Measurements from ENCODE around the gene SACM1L. TPM values are rescaled to one million over a fixed set of nuclear protein-coding genes. Genes with fewer than 3 reads are reported as not detected.
"Not testable (repeated sequence)": the region's sequence is repeated elsewhere in the genome, so short reads cannot be mapped to it uniquely, and the experiment has no call there.

SACM1L gene
- total RNA-seq, 1 donor from 2014 or later: 91.7 TPM

DNA sequence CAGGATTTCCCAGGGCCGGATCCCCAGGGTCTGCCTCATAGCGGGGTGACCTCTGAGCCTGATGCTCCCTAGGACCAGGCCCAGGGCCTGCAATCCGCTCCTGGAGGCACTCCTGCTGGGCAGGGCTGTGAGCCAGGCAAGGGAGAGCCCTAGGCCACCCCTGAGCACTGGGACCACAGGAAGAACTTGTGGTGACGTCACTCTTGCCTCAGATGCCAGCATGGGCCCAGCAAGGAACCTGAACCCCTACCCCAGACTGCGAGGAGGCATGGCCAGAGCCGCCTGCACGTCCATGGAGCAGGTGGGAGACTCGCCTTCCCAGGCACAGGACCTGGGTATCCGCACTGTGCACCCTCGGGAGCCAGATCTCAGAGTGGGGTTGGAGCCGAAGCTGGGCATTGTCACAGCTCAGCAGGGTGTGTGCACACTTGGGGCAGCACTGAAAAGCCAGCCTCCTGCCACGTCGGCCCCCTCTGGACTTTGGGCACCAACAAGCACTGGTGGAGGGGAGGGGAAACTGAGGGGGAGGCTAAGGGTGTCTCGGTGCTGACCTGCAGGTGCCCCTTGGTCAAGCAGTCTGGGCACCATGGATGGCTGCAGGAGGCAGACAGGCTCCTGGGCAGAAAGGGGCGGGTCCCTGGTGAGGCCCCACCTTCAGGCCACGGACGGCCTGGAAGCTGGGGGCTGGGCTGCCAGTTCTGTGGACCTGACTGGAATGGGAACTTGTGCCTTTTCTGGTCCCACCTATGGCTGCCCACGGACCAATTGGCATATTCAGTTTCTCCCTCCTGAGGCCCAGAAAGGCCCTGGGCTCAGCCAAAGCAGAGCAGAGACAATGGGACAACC, 57.8 kb downstream of the SACM1L start:
- Mint-ChIP-seq H3K36me3 (ENCODE audit: low read depth) (peaks cover 25% of the 10 kb centered on the region), H3K4me3 (no peak overlapping the region), H3K9me3 (no peaks in the 10 kb centered on the region), H3K4me1 (peaks cover 6% of the 10 kb centered on the region), H3K27ac (no peak overlapping the region), H3K27me3 (no peaks in the 10 kb centered on the region)
- DNase-seq: peak; percentile 54
- intact Hi-C loops (cut with micrococcal nuclease): no loop called here

DNA sequence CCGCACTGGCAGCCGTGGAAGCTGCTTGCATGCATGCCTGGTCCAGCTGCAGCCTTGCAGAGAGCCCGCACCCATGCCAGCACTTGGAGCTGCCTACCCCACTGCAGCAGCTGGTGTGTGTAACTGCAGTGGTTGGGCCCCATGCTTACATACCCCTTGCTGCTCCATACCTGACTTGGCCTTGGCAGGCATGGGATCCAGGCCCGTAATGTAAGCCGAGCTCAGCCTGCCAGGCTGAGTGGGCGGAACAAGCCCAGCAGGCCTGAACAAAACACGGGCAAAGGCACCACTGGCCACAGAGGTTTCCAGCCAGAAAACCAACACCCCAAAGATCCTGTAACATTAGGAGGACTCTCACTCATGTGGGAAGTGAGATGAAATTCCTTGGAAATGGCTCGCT, 58.9 kb downstream of the SACM1L start:
- no peak overlapping the region for H3K27ac Mint-ChIP-seq
- no peak overlapping the region for H3K4me3 Mint-ChIP-seq
- H3K9me3 Mint-ChIP-seq: no peaks in the 10 kb centered on the region
- H3K36me3 Mint-ChIP-seq (ENCODE audit: low read depth): peaks cover 19% of the 10 kb centered on the region
- H3K27me3 Mint-ChIP-seq: no peaks in the 10 kb centered on the region
- no peak for DNase-seq
- intact Hi-C loops (cut with micrococcal nuclease): no loop called here
- H3K4me1 Mint-ChIP-seq: peaks cover 2% of the 10 kb centered on the region

DNA sequence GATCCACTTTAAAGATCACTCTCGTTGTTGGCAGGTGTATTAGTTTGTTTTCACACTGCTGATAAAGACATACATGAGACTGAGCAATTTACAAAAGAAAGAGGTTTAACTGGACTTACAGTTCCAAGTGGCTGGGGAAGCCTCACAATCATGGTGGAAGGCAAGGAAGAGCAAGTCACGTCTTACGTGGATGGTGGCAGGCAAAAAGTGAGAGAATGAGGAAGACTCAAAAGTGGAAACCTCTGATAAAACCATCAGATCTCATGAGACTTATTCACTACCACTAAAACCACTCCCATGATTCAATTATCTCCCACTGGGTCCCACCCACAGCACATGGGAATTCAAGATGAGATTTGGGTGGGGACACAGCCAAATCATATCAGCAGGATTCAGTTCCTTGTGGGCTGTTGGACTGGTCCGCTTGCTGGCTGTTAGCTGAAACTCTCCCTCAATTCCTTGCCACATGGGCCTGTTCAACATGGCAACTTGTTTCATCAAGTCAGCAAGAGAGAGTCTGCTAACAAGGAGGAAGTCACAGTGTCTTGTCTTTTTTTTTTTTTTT, 59.9 kb downstream of the SACM1L start:
- H3K4me3 Mint-ChIP-seq; H3K9me3 Mint-ChIP-seq; intact Hi-C loops (cut with micrococcal nuclease); H3K27me3 Mint-ChIP-seq; H3K27ac Mint-ChIP-seq; H3K4me1 Mint-ChIP-seq: not testable (repeated sequence)
- peak; percentile 45 for DNase-seq
- peaks cover 12% of the 10 kb centered on the region for H3K36me3 Mint-ChIP-seq (ENCODE audit: low read depth)

DNA sequence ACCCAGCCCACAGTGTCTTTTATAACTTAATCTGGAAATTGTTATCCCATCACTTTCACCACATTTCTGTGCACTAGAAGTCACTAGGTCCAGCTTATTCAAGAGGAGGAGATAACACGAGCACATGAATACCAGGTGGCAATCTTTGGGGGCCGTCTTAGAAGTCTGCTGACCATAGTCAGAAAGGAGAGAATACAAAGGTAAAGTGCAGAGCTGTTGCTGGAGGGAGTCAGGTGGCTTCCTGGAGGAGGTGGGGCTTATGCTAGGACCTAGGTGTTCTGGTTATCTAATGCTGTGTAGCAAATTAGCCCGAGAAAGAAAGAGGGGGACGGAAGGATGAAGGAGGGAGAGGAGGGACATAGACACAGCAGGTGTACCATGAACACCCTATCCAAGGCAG, 60.7 kb downstream of the SACM1L start:
- Mint-ChIP-seq H3K27ac (no peak overlapping the region), H3K4me1 (peaks cover 2% of the 10 kb centered on the region), H3K9me3 (no peaks in the 10 kb centered on the region), H3K4me3 (no peak overlapping the region), H3K36me3 (ENCODE audit: low read depth) (peaks cover 15% of the 10 kb centered on the region), H3K27me3 (no peaks in the 10 kb centered on the region)
- peak; percentile 48 for DNase-seq
- intact Hi-C loops (cut with micrococcal nuclease): no loop called here

DNA sequence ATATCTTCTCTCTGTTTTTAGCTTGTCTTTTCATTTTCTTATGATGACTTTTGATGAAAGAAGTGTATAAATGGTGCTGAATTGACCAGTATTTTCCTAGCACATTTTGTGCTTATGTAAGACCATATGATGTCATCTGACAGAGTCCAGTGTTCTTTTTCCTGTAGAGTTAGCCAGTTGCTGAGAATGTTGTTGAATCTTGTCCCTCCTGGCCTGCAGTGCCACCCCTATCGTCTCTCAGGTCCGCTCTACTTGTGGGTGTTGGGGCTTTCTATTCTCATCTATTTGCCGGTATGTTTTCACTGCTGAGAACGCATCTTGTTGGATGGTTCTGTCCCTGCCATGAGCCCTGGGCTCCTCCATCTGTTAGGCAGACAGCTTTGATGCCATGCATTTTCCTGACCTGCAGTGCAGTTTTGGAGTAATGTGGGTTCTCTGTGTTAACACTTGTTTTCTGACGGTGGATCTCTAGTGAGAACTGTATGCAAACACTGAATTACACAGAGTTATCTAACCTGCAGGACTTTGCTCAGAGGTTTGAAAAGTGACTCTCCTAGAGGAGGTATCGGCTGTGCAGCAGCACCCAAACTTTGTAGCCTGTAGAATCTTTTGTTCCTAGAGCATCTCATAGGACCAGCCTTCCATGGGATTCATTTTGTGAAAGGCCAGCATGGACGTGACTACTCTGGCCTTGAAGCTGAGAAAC, 62.5 kb downstream of the SACM1L start:
- no peak for DNase-seq
- Mint-ChIP-seq H3K4me1 (peaks cover 2% of the 10 kb centered on the region), H3K4me3 (no peak overlapping the region), H3K27me3 (peaks cover 3% of the 10 kb centered on the region), H3K36me3 (ENCODE audit: low read depth) (peaks cover 10% of the 10 kb centered on the region), H3K9me3 (no peaks in the 10 kb centered on the region), H3K27ac (no peak overlapping the region)
- intact Hi-C loops (cut with micrococcal nuclease): no loop called here

DNA sequence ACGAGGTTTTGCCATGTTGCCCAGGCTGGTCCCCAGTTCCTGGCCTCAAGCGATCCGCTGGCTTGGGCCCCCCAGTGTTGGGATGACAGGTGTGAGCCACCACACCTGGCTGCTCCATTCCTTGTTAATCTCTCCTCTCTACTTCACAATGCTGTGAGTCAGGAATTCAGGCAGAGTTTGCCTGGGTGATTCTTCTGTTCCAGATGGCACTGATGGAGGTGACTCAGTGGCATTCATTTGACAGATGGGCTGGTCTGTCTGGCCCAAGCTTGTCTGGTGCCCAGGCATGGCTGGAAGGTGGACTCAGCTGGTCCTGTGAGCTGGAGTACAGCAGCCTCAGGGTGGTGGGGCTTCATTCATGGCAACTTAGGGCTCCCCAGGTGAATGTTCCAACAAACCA, 63.9 kb downstream of the SACM1L start:
- DNase-seq: no peak
- Mint-ChIP-seq H3K27ac (no peak overlapping the region), H3K9me3 (no peaks in the 10 kb centered on the region), H3K27me3 (peaks cover 3% of the 10 kb centered on the region), H3K4me3 (no peak overlapping the region), H3K36me3 (ENCODE audit: low read depth) (peaks cover 7% of the 10 kb centered on the region), H3K4me1 (peaks cover 2% of the 10 kb centered on the region)
- intact Hi-C loops (cut with micrococcal nuclease): no loop called here

DNA sequence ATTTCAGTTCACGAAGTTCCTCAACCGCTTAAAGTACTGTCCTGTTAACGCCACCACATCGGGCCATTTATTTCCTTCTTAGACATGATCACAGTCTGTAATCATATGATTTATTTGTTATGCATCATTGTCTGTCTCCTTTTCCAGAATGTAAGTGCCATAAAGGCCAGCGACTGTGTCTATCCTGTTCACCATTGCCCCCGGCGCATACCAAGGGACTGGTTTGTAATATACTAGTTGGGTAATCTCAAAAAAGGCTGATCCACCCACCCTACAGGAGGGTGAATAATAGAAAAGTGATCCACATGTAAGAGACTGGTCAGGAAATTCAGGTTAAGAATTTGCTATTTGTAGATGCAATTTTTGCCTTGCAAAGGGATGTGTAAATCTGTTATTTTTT, 65.3 kb downstream of the SACM1L start:
- H3K27me3 Mint-ChIP-seq: peaks cover 3% of the 10 kb centered on the region
- peaks cover 3% of the 10 kb centered on the region for H3K36me3 Mint-ChIP-seq (ENCODE audit: low read depth)
- H3K9me3 Mint-ChIP-seq: no peaks in the 10 kb centered on the region
- no peak overlapping the region for H3K27ac Mint-ChIP-seq
- H3K4me3 Mint-ChIP-seq: no peak overlapping the region
- no peak for DNase-seq
- intact Hi-C loops (cut with micrococcal nuclease): no loop called here
- H3K4me1 Mint-ChIP-seq: no peaks in the 10 kb centered on the region

DNA sequence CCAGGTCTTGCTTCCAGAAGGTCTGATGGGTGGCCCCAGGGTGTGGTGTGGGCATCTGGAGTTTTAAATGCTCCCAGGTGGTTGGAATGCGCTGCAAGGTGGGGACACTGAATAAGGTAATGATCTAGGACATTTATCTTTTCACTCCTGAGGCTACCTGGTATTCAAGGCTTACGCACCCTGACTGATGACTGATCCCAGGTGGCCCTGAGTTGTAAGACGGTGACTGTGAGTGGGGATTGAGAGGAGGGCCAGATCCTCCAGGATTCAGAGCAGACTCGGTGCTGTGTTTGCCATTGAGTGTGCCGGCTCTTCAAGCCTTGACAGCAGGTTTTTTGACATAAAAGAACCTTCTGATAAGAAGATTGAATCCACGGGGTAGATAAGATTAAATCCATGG, 66.9 kb downstream of the SACM1L start:
- Mint-ChIP-seq H3K4me1 (no peaks in the 10 kb centered on the region), H3K36me3 (ENCODE audit: low read depth) (peaks cover 3% of the 10 kb centered on the region), H3K9me3 (no peaks in the 10 kb centered on the region), H3K4me3 (no peak overlapping the region), H3K27ac (no peak overlapping the region), H3K27me3 (peaks cover 5% of the 10 kb centered on the region)
- no peak for DNase-seq
- intact Hi-C loops (cut with micrococcal nuclease): no loop called here

DNA sequence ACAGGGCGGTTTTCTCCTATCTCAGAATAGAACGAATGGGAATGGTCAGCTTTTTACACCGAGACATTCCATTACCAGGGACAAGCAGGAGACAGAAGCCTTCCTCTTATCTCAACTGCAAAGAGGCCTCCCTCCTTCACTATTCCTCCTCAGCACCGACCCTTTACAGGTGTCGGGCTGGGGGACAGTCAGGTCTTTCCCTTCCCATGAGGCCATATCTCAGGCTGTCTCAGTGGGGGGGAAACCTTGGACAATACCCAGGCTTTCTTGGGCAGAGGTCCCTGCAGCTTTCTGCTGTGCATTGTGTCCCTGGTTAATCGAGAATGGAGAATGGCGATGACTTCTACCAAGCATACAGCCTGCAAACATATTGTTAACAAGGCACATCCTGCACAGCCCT, 67.9 kb downstream of the SACM1L start:
- H3K27me3 Mint-ChIP-seq; H3K36me3 Mint-ChIP-seq (ENCODE audit: low read depth); DNase-seq; intact Hi-C loops (cut with micrococcal nuclease); H3K9me3 Mint-ChIP-seq; H3K27ac Mint-ChIP-seq; H3K4me3 Mint-ChIP-seq; H3K4me1 Mint-ChIP-seq: not testable (repeated sequence)

DNA sequence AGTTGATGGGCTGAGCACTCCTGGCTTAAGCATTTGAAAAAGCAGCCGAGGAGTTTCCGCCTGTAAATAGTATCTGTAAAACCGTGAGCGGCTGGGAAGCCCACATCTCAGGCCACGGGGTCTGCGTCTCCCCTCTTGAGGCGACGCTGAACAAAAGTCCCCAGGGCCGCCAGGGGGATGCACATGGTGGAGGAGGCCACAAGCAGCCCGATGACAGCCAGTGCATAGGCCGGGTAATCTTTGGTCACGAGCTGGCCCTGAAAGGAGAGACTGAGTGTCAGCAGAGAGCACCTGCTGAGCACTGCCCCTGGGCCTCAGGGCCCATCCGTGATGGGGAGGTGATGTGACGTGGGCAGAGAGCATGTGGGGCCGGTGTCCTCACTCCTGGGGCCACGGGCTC, 69.7 kb downstream of the SACM1L start:
- Mint-ChIP-seq H3K27me3 (peaks cover 6% of the 10 kb centered on the region), H3K4me3 (no peak overlapping the region), H3K27ac (no peak overlapping the region), H3K36me3 (ENCODE audit: low read depth) (peaks cover 3% of the 10 kb centered on the region), H3K9me3 (no peaks in the 10 kb centered on the region), H3K4me1 (peaks cover 2% of the 10 kb centered on the region)
- intact Hi-C loops (cut with micrococcal nuclease): no loop called here
- DNase-seq: no peak

DNA sequence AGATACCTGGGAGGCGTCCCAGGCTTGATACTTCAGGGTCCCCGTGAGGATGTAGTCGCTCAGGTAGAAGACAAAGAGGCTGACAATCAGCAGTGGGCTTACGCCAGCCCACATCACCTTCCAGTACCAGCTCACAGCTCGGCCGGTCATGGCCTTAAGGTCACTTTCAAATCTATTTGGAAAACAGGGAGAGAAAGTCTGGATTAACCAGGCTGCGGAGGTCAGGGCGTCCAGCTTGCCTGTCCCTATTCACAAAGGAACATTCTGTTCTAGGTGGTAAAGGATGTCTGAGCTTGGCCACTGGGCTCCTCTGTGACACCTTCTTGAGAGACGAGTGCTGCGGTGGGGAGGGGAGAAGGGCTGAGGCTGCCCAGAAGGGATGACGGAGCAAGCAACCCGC, 70.7 kb downstream of the SACM1L start:
- H3K4me1 Mint-ChIP-seq: peaks cover 2% of the 10 kb centered on the region
- no peaks in the 10 kb centered on the region for H3K9me3 Mint-ChIP-seq
- DNase-seq: no peak
- no peak overlapping the region for H3K4me3 Mint-ChIP-seq
- H3K36me3 Mint-ChIP-seq (ENCODE audit: low read depth): no peaks in the 10 kb centered on the region
- intact Hi-C loops (cut with micrococcal nuclease): loop anchor here (5.0 to 10.0 kb wide), 2 partner anchors 82 to 615 kb away; partner anchors contain the start of genes CCR5 and LZTFL1
- peaks cover 6% of the 10 kb centered on the region for H3K27me3 Mint-ChIP-seq
- no peak overlapping the region for H3K27ac Mint-ChIP-seq

DNA sequence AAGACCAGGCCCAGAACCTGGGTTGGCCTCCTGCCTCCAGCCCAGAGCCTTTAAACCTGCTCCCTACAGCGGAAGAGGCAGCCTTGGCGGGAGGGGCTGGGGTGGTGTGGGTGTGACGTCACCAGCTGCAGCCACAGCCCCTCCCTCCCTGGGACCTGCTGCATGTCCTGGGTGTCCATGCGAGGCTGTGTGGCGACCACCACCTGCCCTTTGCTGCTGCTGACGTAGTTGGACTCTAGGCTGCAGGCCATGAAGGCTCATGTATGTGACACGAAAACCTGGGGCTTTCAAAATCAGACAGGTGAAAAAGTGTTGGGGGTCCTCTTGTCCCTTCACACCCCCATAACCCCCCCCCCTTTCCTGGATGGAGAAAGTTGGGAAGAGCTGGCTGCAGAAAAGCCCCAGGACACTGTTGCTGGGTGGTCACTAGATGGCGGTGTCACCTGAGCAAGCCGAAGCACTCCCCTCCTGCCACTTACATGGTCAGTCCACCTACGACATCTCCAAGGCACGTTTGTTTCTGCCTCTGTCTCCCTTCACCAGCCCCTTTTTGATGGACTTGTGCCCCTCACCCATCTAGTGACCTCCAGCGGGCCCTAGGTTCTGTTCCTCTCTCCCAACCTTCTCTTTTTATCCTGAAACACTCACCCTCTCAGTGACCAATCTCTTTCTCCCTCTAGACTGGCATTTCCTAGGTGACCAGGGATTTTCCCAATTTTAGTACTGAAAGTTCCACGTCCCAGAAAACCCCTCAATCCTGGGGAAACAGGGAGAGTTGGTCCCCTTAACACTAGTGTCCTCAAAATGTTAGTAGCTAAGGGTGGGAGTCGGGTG, 71.9 kb downstream of the SACM1L start:
- intact Hi-C loops (cut with micrococcal nuclease): loop anchor here (1.0 to 10.0 kb wide), 4 partner anchors 81 to 614 kb away; partner anchors contain the start of genes CCR5 and LZTFL1
- Mint-ChIP-seq H3K9me3 (no peaks in the 10 kb centered on the region), H3K27me3 (peaks cover 5% of the 10 kb centered on the region), H3K27ac (no peak overlapping the region), H3K4me3 (no peak overlapping the region), H3K36me3 (ENCODE audit: low read depth) (no peaks in the 10 kb centered on the region), H3K4me1 (peaks cover 2% of the 10 kb centered on the region)
- peak; percentile 76 for DNase-seq

DNA sequence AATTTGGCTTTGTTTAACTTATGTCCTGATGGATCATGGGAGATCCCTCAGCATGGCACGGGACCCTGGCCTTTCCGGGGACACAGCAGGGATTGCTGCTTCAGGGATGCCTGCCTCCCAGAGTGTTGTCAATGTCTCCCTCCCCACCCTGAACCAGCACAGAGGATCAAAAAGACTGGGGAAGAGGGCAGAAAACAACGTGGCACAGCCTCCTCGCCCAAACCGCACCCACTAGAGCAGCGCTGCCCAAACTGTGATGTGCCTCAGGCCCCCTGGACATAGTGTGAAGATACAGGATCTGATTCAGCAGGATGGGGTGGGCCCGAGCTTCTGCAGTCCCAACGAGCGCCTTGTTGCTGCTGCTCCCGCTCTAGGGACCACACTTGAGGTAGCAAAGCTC, 72.6 kb downstream of the SACM1L start:
- Mint-ChIP-seq H3K36me3 (ENCODE audit: low read depth) (no peaks in the 10 kb centered on the region), H3K9me3 (no peaks in the 10 kb centered on the region), H3K4me1 (peaks cover 2% of the 10 kb centered on the region), H3K4me3 (no peak overlapping the region), H3K27me3 (peaks cover 10% of the 10 kb centered on the region), H3K27ac (no peak overlapping the region)
- DNase-seq: no peak
- intact Hi-C loops (cut with micrococcal nuclease): loop anchor here (1.0 to 10.0 kb wide), 4 partner anchors 80 to 613 kb away; partner anchors contain the start of genes CCR5 and LZTFL1
